Rectal smooth muscle tissue (tissue), 1 donor: ENCODE data around the gene STX1B.
A peak's percentile ranks its signal among the peaks of the same experiment; 100 is the strongest.

Experiments used
- H3K27ac ChIP-seq: one replicate; pipeline ENCODE4 v1.7.0; 2013; ENCODE audit warnings: low read depth, low read length, inconsistent platforms
- H3K27me3 ChIP-seq: one replicate; pipeline ENCODE4 v1.7.0; 2013; ENCODE audit warnings: low read length; ENCODE audit not compliant: control insufficient read depth, insufficient read depth
- H3K36me3 ChIP-seq: one replicate; pipeline ENCODE4 v1.7.0; 2013; ENCODE audit warnings: low read length; ENCODE audit not compliant: control insufficient read depth, insufficient read depth
- H3K4me1 ChIP-seq: one replicate; pipeline ENCODE4 v1.7.0; 2013; ENCODE audit warnings: low read length; ENCODE audit not compliant: control insufficient read depth, insufficient read depth
- H3K4me3 ChIP-seq: one replicate; pipeline ENCODE4 v1.7.0; 2013; ENCODE audit warnings: low read length
- H3K9ac ChIP-seq: one replicate; pipeline ENCODE4 v1.7.0; 2013; ENCODE audit warnings: low read length

The STX1B gene

GRCh38 chr16:31008551-31008950 lies 1.9 kb downstream of the STX1B start:
- Histone ChIP-seq H3K9ac (no peak overlapping the region), H3K4me3 (no peak overlapping the region)

GRCh38 chr16:31008149-31008548 lies 2.3 kb downstream of the STX1B start:
- Histone ChIP-seq H3K27ac (no peak overlapping the region), H3K4me3 (no peak overlapping the region), H3K27me3 (peaks cover 27% of the 10 kb centered on the region), H3K9ac (no peak overlapping the region), H3K36me3 (no peaks in the 10 kb centered on the region), H3K4me1 (no peaks in the 10 kb centered on the region)

More at GRCh38 chr16:31008551-31008950, 1.9 kb downstream of the STX1B start:
- Histone ChIP-seq H3K4me1 (no peaks in the 10 kb centered on the region), H3K27ac (no peak overlapping the region), H3K36me3 (no peaks in the 10 kb centered on the region), H3K27me3 (peaks cover 27% of the 10 kb centered on the region)

GRCh38 chr16:31007684-31008083 lies 2.8 kb downstream of the STX1B start:
- peaks cover 27% of the 10 kb centered on the region for H3K27me3 ChIP-seq
- no peaks in the 10 kb centered on the region for H3K36me3 ChIP-seq
- H3K4me3 ChIP-seq = no peak overlapping the region
- H3K9ac ChIP-seq = no peak overlapping the region
- no peaks in the 10 kb centered on the region for H3K4me1 ChIP-seq
- no peak overlapping the region for H3K27ac ChIP-seq

- Histone ChIP-seq H3K4me3 (no peak overlapping the region), H3K9ac (no peak overlapping the region), H3K27ac (no peak overlapping the region), H3K4me1 (no peaks in the 10 kb centered on the region), H3K36me3 (no peaks in the 10 kb centered on the region), H3K27me3 (peaks cover 19% of the 10 kb centered on the region)
These were observed 3.8 kb downstream of the STX1B start for GRCh38 chr16:31006589-31006988.

GRCh38 chr16:31006086-31006385 lies 4.4 kb downstream of the STX1B start:
- Histone ChIP-seq H3K27me3 (peaks cover 14% of the 10 kb centered on the region), H3K27ac (no peak overlapping the region), H3K36me3 (no peaks in the 10 kb centered on the region), H3K4me1 (no peaks in the 10 kb centered on the region), H3K4me3 (no peak overlapping the region), H3K9ac (no peak overlapping the region)

GRCh38 chr16:31005350-31006085 lies 4.9 kb downstream of the STX1B start:
- no peaks in the 10 kb centered on the region for H3K4me1 ChIP-seq
- H3K27ac ChIP-seq = no peak overlapping the region
- no peak overlapping the region for H3K9ac ChIP-seq
- no peak overlapping the region for H3K4me3 ChIP-seq
- H3K36me3 ChIP-seq = no peaks in the 10 kb centered on the region
- peaks cover 12% of the 10 kb centered on the region for H3K27me3 ChIP-seq

- no peak overlapping the region for H3K4me3 ChIP-seq
- H3K36me3 ChIP-seq = no peaks in the 10 kb centered on the region
- H3K27me3 ChIP-seq = peaks cover 9% of the 10 kb centered on the region
- no peaks in the 10 kb centered on the region for H3K4me1 ChIP-seq
- H3K9ac ChIP-seq = no peak overlapping the region
- no peak overlapping the region for H3K27ac ChIP-seq
These were observed 5.8 kb downstream of the STX1B start for GRCh38 chr16:31004658-31005057.

GRCh38 chr16:31003744-31004143 lies 6.7 kb downstream of the STX1B start:
- Histone ChIP-seq H3K27ac (no peak overlapping the region), H3K27me3 (peaks cover 7% of the 10 kb centered on the region), H3K36me3 (no peaks in the 10 kb centered on the region), H3K4me1 (no peaks in the 10 kb centered on the region), H3K9ac (no peak overlapping the region), H3K4me3 (no peak overlapping the region)

GRCh38 chr16:31002862-31003341 lies 7.5 kb downstream of the STX1B start:
- Histone ChIP-seq H3K4me1 (no peaks in the 10 kb centered on the region), H3K27me3 (peaks cover 7% of the 10 kb centered on the region), H3K4me3 (no peak overlapping the region), H3K36me3 (no peaks in the 10 kb centered on the region), H3K27ac (peak overlapping the region; percentile 31), H3K9ac (no peak overlapping the region)

- H3K27me3 ChIP-seq = peaks cover under 1% of the 10 kb centered on the region
- no peaks in the 10 kb centered on the region for H3K36me3 ChIP-seq
- H3K4me3 ChIP-seq = no peak overlapping the region
- H3K9ac ChIP-seq = no peak overlapping the region
- H3K4me1 ChIP-seq = no peaks in the 10 kb centered on the region
- H3K27ac ChIP-seq = no peak overlapping the region
These were observed 8.2 kb downstream of the STX1B start for GRCh38 chr16:31002250-31002700.

- no peaks in the 10 kb centered on the region for H3K36me3 ChIP-seq
- no peak overlapping the region for H3K9ac ChIP-seq
- no peak overlapping the region for H3K27ac ChIP-seq
- H3K4me3 ChIP-seq = no peak overlapping the region
- H3K4me1 ChIP-seq = no peaks in the 10 kb centered on the region
- no peaks in the 10 kb centered on the region for H3K27me3 ChIP-seq
These were observed 8.8 kb downstream of the STX1B start for GRCh38 chr16:31001507-31002249.

- Histone ChIP-seq H3K27me3 (no peaks in the 10 kb centered on the region), H3K4me3 (no peak overlapping the region), H3K27ac (no peak overlapping the region), H3K9ac (no peak overlapping the region), H3K36me3 (no peaks in the 10 kb centered on the region), H3K4me1 (peaks cover 3% of the 10 kb centered on the region)
These were observed 9.6 kb downstream of the STX1B start for GRCh38 chr16:31000671-31001382.
